ENCODE data around the gene RNF111.

RNF111 gene

DNA sequence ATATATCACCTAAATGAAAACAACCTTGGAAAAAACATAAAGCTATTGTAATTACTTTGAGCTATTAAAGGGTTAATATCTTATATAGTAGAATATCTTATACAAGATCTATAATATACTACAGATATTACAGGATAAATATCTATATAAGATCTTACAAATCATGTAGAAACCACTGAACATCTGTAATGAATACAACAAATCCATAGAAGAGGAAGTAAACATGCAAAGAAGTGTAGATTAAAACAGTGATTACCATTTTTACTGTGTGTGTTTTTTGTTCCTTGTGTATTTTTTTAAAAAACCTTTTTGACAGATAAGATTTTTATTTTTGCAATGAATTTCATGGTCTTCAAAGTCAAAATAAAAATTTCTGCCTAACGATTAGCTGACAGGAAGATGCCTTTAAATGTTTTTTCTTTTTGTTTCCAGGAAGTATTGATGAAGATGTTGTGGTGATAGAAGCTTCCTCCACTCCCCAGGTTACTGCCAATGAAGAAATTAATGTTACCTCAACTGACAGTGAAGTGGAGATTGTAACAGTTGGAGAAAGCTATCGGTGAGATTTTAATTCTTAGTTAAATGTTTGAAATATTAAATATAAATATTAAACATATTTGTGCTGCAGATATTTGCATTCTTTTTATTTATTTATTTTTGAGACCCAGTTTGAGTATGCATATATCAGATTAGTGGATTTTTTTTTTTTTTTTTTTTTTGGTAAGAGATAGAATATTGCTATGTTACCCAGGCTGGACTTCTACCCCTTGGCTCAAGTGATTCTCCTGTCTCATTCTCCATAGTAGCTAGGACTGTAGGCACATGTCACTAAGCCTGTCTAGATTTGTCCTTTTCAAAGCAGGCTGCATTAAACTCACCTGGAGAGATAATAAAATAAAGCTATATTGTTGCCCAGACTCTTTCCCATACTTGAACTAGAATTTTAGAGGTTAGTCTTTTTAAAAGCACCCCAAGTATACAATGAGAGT lies 64.7 kb downstream of the RNF111 start:
- DNase-seq (ENCODE audit: low read depth) = no peak
- TF ChIP-seq, protein P1, sequence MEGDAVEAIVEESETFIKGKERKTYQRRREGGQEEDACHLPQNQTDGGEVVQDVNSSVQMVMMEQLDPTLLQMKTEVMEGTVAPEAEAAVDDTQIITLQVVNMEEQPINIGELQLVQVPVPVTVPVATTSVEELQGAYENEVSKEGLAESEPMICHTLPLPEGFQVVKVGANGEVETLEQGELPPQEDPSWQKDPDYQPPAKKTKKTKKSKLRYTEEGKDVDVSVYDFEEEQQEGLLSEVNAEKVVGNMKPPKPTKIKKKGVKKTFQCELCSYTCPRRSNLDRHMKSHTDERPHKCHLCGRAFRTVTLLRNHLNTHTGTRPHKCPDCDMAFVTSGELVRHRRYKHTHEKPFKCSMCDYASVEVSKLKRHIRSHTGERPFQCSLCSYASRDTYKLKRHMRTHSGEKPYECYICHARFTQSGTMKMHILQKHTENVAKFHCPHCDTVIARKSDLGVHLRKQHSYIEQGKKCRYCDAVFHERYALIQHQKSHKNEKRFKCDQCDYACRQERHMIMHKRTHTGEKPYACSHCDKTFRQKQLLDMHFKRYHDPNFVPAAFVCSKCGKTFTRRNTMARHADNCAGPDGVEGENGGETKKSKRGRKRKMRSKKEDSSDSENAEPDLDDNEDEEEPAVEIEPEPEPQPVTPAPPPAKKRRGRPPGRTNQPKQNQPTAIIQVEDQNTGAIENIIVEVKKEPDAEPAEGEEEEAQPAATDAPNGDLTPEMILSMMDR (conservative IDR thresholded peaks at IDR 0.05; ENCODE audit: low read length) = no peak
- H3K4me3 ChIP-seq (ENCODE audit: low read length) = no peak overlapping the region

DNA sequence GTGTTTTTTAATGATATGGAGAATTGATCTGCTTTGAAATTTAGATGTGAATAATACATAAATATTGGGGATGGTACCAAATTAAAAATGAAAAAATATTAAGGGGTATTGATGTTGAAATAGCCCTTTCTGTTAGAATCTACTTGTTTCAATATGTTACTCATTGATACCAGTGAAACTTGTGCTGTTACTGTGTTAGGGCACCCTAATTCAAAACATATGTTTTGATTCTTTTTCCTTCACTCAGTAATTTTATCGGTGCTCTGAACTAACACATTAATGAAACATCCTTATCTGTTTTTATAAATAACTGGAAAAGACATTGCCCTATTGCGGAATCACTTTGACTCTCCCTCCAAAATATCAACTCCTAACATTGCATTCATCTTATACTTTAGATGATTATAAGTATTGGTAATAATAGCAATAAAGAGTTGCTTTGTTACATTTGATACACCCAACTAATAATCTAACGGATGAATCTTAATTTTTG lies 65.5 kb downstream of the RNF111 start:
- H3K4me3 ChIP-seq (ENCODE audit: low read length) = no peak overlapping the region
- TF ChIP-seq, protein P1 (conservative IDR thresholded peaks at IDR 0.05; ENCODE audit: low read length) = no peak
- DNase-seq (ENCODE audit: low read depth) = peak; percentile 34

GRCh38 chr15:59053482-59053881 lies 66.0 kb downstream of the RNF111 start:
- DNase-seq (ENCODE audit: low read depth) = no peak
- H3K4me3 ChIP-seq (ENCODE audit: low read length) = no peak overlapping the region
- TF ChIP-seq, protein P1 (conservative IDR thresholded peaks at IDR 0.05; ENCODE audit: low read length) = no peak

GRCh38 chr15:59059076-59059597 lies 71.7 kb downstream of the RNF111 start:
- TF ChIP-seq, protein P1 (conservative IDR thresholded peaks at IDR 0.05; ENCODE audit: low read length) = no peak

DNA sequence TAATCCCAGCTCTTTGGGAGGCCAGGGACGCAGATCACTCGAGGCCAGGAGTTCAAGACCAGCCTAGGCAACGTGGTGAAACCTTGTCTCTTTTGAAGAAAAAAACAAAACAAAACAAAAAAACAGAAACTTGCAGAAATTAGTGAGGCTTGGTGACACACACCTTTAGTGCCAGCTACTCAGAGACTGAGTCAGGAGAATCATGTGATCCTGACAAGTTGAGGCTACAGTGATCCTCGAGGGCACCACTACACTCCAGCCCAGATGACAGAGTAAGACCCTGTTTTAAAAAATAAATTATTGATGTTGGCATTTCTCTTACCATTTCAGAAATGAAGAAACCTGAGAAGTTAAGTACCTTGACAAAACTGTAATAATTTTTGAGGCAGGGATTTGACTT lies 72.9 kb downstream of the RNF111 start:
- no peak for DNase-seq (ENCODE audit: low read depth)
- H3K4me3 ChIP-seq (ENCODE audit: low read length) = no peak overlapping the region
- TF ChIP-seq, protein P1 (conservative IDR thresholded peaks at IDR 0.05; ENCODE audit: low read length) = no peak

More at GRCh38 chr15:59059076-59059597, 71.7 kb downstream of the RNF111 start:
- no peak for DNase-seq (ENCODE audit: low read depth)
- no peak overlapping the region for H3K4me3 ChIP-seq (ENCODE audit: low read length)

DNA sequence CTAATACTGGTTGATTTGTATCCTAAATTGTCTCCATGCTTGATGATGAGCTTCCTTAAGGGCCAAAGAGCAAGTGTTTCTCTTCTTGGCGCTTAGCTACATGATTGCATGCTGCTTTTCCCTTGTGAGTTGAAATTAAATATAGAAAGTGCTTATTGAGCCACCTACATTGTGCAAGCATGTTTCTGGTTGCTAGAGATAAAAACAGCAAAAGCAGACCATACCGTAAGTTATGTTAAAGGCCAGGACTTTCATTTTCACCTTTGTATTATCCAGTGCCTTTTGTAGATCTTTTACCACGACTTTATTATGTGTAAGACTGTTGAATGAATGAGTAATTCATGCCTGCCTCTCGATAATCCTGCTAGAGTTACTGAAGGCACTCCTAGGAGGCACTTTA lies 75.6 kb downstream of the RNF111 start:
- TF ChIP-seq, protein P1 (conservative IDR thresholded peaks at IDR 0.05; ENCODE audit: low read length) = no peak
- DNase-seq (ENCODE audit: low read depth) = no peak

More for the DNA sequence above, 75.6 kb downstream of the RNF111 start:
- H3K4me3 ChIP-seq (ENCODE audit: low read length) = no peak overlapping the region
